GM12878 (cell line): ENCODE measurements around the gene SELPLG. TPM values are rescaled to one million over a fixed set of nuclear protein-coding genes. Genes with fewer than 3 reads are reported as not detected.
A peak's percentile ranks its signal among the peaks of the same experiment; 100 is the strongest.

Source experiments
- BCL3 ChIP-seq: IDR thresholded peaks from 2 replicates; pipeline ENCODE4 v1.6.1; 2011; ENCODE audit warnings: borderline replicate concordance, low read depth, mild to moderate bottlenecking, moderate library complexity, low read length; ENCODE audit not compliant: insufficient read depth, poor library complexity, severe bottlenecking
- CEBPZ ChIP-seq: fragments of 150-350 bp; IDR thresholded peaks from 2 replicates; pipeline ENCODE4 v1.6.1; 2016; ENCODE audit warnings: low read depth, low read length
- CREB1 ChIP-seq: IDR thresholded peaks from 2 replicates; pipeline ENCODE4 v1.6.1; 2012; ENCODE audit warnings: low read depth, mild to moderate bottlenecking, inconsistent platforms
- EGR1 ChIP-seq, 2 experiments: IDR thresholded peaks; 1 replicate in 1 of 2; 2 replicates in 1 of 2; pipeline ENCODE4 v1.6.1; 2011 to 2012; ENCODE audit warnings: low read depth in 2 of 2, low read length in 2 of 2, borderline replicate concordance in 1 of 2, mild to moderate bottlenecking in 1 of 2, moderate library complexity in 1 of 2
- HSF1 ChIP-seq: fragments of 150-350 bp; IDR thresholded peaks from 2 replicates; pipeline ENCODE4 v1.6.1; 2014; ENCODE audit warnings: mild to moderate bottlenecking, low read depth, low read length
- IRF3 ChIP-seq: fragments of 450-650 bp; IDR thresholded peaks from 2 replicates; pipeline ENCODE4 v1.6.1; 2014; ENCODE audit warnings: mild to moderate bottlenecking
- IRF5 ChIP-seq: fragments of 450-650 bp; IDR thresholded peaks from 2 replicates; pipeline ENCODE4 v1.6.1; 2017; ENCODE audit warnings: borderline replicate concordance
- JUND ChIP-seq: IDR thresholded peaks from 2 replicates; pipeline ENCODE4 v1.6.1; 2012; ENCODE audit warnings: low read depth, mild to moderate bottlenecking, low read length, improper control_type of control experiment, moderate library complexity
- LARP7 ChIP-seq: fragments of 450-650 bp; IDR thresholded peaks from 2 replicates; pipeline ENCODE4 v1.6.1; 2017; ENCODE audit warnings: mild to moderate bottlenecking
- NFIC ChIP-seq: IDR thresholded peaks from 2 replicates; pipeline ENCODE4 v1.6.1; 2012; ENCODE audit warnings: low read depth, mild to moderate bottlenecking, inconsistent platforms, low read length, moderate library complexity
- PAX5 ChIP-seq: IDR thresholded peaks from 2 replicates; pipeline ENCODE4 v1.6.1; 2011; ENCODE audit warnings: low read depth, low read length, borderline replicate concordance
- PAX8 ChIP-seq: fragments of 450-650 bp; IDR thresholded peaks from 2 replicates; pipeline ENCODE4 v1.6.1; 2017; ENCODE audit warnings: mild to moderate bottlenecking, moderate library complexity
- POLR2AphosphoS2 ChIP-seq: IDR thresholded peaks from 2 replicates; pipeline ENCODE4 v1.6.1; 2011; ENCODE audit warnings: low read depth, mild to moderate bottlenecking, low read length, improper control_type of control experiment, moderate library complexity
- RELB ChIP-seq: fragments of 450-650 bp; IDR thresholded peaks from 2 replicates; pipeline ENCODE4 v1.6.1; 2017; ENCODE audit warnings: low read depth, mild to moderate bottlenecking, moderate library complexity
- RFX5 ChIP-seq: IDR thresholded peaks from 2 replicates; pipeline ENCODE4 v1.6.1; 2011; ENCODE audit warnings: low read depth, low read length, improper control_type of control experiment
- RUNX3 ChIP-seq: IDR thresholded peaks from 2 replicates; pipeline ENCODE4 v1.6.1; 2012; ENCODE audit warnings: low read length, inconsistent platforms
- SMAD5 ChIP-seq: IDR thresholded peaks from 2 replicates; pipeline ENCODE4 v1.6.1; 2016; ENCODE audit warnings: antibody characterized with exemption, low read depth
- ZNF217 ChIP-seq: fragments of 450-650 bp; IDR thresholded peaks from 2 replicates; pipeline ENCODE4 v1.6.1; 2017; ENCODE audit warnings: antibody characterized with exemption, mild to moderate bottlenecking
- ZNF24 ChIP-seq: fragments of 450-650 bp; IDR thresholded peaks from 2 replicates; pipeline ENCODE4 v1.6.1; 2017; ENCODE audit warnings: antibody characterized with exemption, mild to moderate bottlenecking
- ZNF274 ChIP-seq: IDR thresholded peaks from one replicate; pipeline ENCODE4 v1.8.0; 2011; ENCODE audit not compliant: insufficient read length, insufficient read depth
- polyA plus RNA-seq, 11 experiments: library from polyadenylated mRNA; depleted of rRNA in 4 of 11; unstranded in 6 of 11; stranded (reverse) in 5 of 11; fragments of >200 nt; fragmentation: Nextera tagmentation in 4 of 11; fragmentation: Illumina TruSeq in 1 of 11; extraction: Ambion mirVana in 4 of 11; extraction: Trizol in 1 of 11; gene quantifications; 1 replicate in 1 of 11; 2 replicates in 10 of 11; pipeline versions ENCODE4 v1.2.1 to v1.2.3, GENCODE V29; 2011 to 2016; ENCODE audit warnings: inconsistent platforms in 2 of 11, missing spikeins in 2 of 11, low read depth in 1 of 11
- total RNA-seq, 4 experiments: library from RNA; depleted of rRNA in 3 of 4; stranded (reverse); fragments of >200 nt in 3 of 4; fragmentation: Illumina TruSeq in 1 of 4; extraction: Trizol in 1 of 4; gene quantifications; 2 replicates each; pipeline versions ENCODE4 v1.2.1 to v1.2.3, GENCODE V29; 2013 to 2021

Gene SELPLG
- total and polyA plus RNA-seq, 10 of the 15 experiments (the other 5 are each of a cell fraction or from before 2014, with no cell fraction given) = 3.2 to 32.3 (median 23.9) TPM

- TF ChIP-seq CEBPZ = no peak
- TF ChIP-seq EGR1 (IDR thresholded peaks at IDR 0.05; ENCODE audit: borderline replicate concordance in 1 of 2, low read depth in 2 of 2, low read length in 2 of 2) = no peak
- TF ChIP-seq RFX5 = no peak
- no peak for TF ChIP-seq IRF3
- TF ChIP-seq ZNF274 = no peak
- 0 out of 2 replicates have a peak, but pooled peaks have one; percentile 35 for TF ChIP-seq PAX8
- TF ChIP-seq CREB1 = no peak
- no peak for TF ChIP-seq JUND
- TF ChIP-seq IRF5 = no peak
- TF ChIP-seq BCL3 = no peak
- TF ChIP-seq NFIC = no peak; the same call in 1 of the 2 replicates
- TF ChIP-seq HSF1 = no peak
- no peak for TF ChIP-seq RELB
- peak; percentile 91 for TF ChIP-seq ZNF24
- no peak for TF ChIP-seq POLR2AphosphoS2
- no peak for TF ChIP-seq SMAD5
- 0 out of 2 replicates have a peak, but pooled peaks have one; percentile 10 for TF ChIP-seq LARP7
- no peak for TF ChIP-seq RUNX3
- TF ChIP-seq PAX5 = no peak
- TF ChIP-seq ZNF217 = peak; percentile 60; the same call in 1 of the 2 replicates
Observed at GRCh38 chr12:108663324-108664015, 29.8 kb upstream of the SELPLG start (continued).
